GM18519 (cell line): ENCODE data around the gene ZFP28.

Experiments
- ATAC-seq: cut with Tn5 transposase; IDR thresholded peaks from one replicate; pipeline ENCODE4 v1.9.1; 2021; ENCODE audit warnings: mild to moderate bottlenecking, moderate library complexity; ENCODE audit not compliant: unreplicated experiment, low FRiP score

Gene ZFP28

DNA sequence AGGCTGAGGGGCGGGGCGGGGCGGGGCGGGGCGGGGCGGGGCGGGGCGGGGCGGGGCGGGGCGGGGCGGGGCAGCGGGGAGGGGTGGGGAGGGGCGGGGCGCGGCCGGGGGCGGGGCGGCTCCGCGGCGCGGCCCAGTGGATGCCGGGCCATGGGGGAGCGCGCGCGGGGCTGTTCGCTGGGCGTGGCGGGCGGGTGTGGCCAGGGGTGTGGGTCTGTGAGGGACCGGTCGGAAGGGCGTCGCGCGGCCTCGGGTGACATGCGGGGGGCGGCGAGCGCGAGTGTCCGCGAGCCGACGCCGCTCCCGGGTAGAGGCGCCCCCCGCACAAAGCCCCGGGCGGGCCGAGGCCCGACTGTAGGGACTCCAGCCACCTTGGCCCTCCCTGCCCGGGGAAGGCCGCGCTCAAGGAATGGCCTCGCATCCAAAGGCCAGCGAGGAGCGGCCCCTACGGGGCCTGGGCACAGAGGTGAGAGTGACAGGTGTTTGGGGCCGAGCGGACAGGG is at the start of gene ZFP28:
ZFP28 (plus strand) TSS at position 188 of the 503 bp plus-strand sequence; CDS start at position 259, 71 bp downstream.
- no peak for ATAC-seq

DNA sequence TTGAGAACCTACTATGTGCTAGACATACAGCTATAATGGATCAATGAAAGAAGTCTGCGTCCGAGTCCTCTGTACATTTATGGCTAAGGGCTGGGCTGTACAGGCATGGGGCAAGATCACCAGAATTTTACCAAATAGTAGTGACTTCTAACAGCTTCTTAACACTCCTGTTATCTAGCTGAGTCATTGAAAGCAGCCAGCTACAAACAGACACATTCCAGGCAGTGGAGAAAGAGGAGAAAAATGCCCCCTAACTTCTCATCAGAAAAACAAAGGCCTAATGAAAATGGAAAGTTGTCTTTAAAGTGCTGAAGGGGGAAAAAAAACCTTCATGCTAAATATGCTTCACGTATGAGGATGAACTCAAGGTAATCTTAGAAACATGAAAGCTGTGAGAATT is 47.3 kb upstream of the ZFP28 start:
- ATAC-seq, result no peak

DNA sequence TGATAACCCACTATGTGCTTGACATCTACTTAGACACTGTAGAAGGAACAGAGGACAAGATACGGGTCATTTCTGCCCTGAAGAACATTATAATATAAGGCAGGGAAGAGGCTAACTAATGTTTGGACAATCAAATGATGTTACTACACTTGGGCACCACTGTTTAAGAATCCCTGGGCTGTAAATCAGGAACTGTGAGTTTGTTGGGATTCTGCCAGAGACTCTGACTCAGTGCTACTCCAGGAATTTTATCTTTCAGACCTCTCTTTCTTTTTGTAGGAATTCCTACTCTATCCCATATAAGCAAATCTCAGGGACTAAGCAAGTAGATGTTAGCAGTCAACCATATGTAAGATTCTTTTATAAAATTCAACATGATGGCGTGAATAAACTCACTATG is 34.2 kb upstream of the ZFP28 start:
- no peak for ATAC-seq

DNA sequence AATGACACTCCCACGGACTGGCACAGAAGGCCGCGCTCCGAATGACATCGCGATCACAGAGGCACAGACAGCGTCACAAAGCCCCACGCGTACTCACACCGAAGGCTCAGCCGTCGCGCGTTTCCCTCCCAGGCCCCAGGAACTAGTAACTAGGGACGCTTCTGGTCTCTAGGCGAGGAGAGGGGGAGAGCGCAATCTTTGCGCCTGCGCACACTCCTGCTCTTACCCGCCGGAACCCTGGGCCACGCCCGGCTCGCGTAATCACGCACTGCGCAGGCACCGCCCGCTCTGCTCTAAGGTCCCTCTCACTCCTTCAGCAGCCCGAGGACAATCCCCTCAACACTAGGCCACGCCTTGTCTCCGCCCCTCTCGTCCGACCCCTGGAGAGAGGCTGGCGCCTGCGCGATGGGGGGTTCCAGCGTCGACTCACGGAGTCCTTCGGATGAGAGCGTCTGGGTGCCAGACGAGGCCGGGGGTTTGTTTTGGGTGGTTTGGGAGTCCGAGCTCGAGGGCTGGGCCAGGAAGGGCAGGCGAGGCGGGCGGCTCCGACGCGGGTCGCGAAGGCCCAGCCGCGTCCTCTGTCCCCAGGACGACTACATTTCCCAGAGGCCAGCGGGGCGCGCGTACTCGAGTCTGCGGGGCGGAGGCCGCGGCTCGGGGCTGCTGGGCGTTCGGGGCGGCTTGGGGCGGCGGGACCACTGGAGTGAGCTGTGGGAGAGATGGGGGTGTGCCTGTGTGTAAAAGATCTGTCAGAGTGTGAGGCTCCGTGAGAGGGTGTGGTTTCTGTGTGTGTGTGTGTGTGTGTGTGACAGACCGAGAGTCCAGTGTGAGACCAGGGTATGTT is 31.1 kb upstream of the ZFP28 start, which contains the start of gene ZNF471:
ZNF471 (plus strand) TSS at position 410 of the 844 bp plus-strand sequence. CDS start 3,717 bp downstream, outside the sequence.
- no peak for ATAC-seq

DNA sequence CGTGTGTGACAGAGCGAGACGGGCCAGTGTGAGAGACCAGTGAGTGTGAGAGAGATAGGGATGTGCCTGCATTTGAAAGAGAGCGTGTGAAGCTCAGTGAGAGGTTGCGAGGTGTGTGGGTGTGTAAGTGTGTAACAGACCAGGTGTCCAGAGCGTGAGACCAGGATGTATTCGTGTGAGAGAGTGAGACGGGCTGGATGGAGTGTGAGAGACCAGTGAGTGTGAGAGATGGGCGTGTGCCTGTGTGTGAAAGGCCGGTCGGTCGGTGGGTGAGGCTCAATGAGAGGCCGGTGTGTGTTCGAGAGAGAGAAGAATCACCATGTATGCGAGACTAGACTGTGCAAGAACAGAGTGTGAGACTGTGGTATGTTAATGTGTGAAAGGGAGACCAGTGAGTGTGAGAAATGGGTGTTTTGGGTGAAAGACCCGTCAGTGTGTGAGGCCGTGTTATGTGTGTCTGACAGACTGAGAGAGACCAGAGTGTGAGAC is 30.4 kb upstream of the ZFP28 start:
- ATAC-seq, result no peak

DNA sequence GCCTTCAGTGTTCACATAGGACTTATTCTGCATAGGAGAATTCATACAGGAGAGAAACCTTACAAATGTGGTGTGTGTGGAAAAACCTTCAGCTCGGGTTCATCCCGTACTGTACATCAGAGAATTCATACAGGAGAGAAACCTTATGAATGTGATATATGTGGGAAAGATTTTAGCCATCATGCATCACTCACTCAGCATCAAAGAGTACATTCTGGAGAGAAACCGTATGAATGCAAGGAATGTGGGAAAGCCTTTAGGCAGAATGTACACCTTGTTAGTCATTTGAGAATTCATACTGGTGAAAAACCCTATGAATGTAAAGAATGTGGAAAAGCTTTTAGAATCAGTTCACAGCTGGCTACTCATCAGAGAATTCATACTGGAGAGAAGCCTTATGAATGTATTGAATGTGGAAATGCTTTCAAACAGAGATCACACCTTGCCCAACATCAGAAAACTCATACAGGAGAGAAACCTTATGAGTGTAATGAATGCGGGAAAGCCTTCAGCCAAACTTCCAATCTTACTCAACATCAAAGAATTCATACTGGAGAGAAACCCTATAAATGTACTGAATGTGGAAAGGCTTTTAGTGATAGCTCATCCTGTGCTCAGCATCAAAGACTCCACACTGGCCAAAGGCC is 13.4 kb upstream of the ZFP28 start:
- no peak for ATAC-seq

DNA sequence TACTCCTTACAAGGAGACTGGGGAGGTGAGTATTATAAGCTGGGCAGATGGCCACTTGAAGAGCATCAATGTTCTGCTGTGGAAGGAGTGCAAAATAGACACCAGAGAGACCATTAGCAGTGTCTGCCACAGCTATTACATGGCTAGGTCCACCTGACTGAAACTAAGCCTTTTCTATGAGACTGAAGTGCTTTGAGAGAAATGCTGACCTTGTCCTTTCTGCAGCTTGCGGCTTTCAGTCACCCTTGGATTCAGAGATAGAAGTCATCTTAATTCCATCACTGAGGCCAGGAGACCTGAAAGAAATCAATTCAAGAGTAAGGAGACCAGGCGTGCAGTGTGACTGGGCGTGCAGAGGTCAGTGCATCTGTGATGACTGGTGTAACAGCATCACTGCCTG is 1.3 kb upstream of the ZFP28 start:
- ATAC-seq, result no peak

DNA sequence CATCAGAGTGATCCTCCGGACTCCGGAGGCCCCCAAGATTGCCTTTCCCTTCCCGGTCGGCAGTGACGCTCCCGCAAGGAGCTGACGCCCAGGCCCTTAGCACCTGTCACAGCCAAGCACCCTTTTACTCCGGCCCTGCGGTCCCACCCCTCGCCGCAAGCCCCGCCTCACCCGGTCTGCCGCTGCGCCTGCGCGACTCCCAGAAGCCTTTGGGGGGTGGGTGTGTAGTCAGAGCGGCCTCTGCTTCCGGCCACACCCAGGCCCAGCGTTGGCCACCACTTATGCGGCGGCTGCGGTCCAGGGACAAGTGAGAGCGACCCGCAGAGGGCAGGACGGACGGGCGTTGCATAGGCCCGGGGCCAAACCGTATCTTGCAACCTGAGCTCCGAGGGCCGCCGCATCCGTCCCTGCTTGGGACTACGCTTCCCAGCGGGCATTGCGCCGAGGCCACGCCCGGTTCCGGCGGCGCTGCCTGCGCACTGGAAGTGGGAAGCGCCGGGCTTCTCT is 441 bp upstream of the ZFP28 start:
- ATAC-seq, result no peak

DNA sequence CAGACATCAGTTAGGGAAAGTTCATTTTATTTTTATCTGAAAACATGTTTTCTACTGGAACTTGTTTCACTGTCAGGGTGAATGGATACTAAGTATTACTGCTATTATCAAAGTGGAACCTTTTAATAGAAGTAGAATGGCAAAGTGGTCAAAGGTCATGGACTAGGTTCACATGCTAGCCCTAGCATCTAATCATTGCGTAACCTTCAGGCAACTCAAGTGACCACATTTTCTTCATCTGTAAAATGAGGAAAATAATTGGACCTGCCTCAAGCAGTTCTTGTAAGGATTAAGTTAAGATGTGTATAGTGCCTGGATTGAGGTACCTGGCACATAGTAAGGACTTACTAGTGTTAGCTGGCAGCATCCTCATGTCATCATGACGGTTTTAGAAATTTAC is 5.0 kb downstream of the ZFP28 start:
- ATAC-seq, result no peak

DNA sequence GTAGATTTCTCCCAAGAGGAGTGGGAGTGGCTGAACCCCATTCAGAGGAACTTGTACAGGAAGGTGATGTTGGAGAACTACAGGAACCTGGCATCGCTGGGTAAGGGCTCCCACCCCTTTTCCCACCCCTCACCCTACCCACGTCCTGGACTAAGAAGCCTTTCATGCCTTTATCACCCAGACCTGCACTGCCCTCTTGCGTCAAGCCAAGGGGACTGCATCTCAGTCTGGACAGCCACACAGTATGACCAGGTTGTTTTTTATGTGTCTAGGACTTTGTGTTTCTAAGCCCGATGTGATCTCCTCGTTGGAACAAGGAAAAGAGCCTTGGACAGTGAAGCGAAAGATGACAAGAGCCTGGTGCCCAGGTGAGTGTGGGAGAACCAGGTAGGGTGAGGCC is 8.8 kb downstream of the ZFP28 start:
- no peak for ATAC-seq

DNA sequence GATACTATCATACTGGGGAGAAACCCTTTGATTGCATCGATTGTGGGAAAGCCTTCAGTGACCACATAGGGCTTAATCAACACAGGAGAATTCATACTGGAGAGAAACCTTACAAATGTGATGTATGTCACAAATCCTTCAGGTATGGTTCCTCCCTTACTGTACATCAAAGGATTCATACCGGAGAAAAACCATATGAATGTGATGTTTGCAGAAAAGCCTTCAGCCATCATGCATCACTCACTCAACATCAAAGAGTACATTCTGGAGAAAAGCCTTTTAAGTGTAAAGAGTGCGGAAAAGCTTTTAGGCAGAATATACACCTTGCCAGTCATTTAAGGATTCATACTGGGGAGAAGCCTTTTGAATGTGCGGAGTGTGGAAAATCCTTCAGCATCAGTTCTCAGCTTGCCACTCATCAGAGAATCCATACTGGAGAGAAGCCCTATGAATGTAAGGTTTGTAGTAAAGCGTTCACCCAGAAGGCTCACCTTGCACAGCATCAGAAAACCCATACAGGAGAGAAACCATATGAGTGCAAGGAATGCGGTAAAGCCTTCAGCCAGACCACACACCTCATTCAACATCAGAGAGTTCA is 15.6 kb downstream of the ZFP28 start:
- no peak for ATAC-seq

DNA sequence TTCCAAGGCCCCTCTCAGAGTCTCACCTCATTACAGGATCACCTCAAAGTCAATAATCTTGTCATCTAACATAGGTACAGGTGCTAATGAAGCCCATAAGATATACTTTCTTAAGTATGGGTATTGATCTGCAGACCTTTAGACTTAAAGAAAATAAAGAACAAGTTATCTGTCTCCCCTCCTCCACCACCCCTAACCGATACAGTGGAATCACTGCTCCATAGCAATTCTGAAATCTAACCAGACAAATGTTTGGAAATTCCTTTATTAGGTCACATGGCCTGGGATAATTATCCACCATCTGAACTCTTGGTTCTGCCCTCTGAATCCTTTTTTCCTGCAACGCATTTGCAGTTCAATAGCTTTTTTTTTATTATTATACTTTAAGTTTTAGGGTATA is 24.0 kb downstream of the ZFP28 start:
- no peak for ATAC-seq

DNA sequence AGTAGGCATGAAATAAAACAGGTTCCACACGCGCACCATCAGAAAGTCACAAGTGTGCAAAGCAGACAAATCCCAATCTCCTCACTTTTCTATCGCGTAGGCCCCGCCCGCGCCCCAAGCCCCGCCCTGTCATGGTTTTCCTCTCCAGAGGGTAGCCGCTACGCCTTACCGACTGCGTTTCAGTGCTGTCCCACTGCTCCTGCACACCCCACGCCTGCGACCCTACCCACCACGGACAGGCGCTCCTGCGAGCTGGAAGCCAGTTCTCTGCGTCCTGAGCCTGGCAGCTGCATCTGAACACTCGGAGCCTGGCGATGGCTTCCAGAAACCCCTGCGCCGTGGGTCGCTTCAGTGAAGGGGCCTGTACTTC is 28.1 kb downstream of the ZFP28 start:
- peak; percentile 18 for ATAC-seq

DNA sequence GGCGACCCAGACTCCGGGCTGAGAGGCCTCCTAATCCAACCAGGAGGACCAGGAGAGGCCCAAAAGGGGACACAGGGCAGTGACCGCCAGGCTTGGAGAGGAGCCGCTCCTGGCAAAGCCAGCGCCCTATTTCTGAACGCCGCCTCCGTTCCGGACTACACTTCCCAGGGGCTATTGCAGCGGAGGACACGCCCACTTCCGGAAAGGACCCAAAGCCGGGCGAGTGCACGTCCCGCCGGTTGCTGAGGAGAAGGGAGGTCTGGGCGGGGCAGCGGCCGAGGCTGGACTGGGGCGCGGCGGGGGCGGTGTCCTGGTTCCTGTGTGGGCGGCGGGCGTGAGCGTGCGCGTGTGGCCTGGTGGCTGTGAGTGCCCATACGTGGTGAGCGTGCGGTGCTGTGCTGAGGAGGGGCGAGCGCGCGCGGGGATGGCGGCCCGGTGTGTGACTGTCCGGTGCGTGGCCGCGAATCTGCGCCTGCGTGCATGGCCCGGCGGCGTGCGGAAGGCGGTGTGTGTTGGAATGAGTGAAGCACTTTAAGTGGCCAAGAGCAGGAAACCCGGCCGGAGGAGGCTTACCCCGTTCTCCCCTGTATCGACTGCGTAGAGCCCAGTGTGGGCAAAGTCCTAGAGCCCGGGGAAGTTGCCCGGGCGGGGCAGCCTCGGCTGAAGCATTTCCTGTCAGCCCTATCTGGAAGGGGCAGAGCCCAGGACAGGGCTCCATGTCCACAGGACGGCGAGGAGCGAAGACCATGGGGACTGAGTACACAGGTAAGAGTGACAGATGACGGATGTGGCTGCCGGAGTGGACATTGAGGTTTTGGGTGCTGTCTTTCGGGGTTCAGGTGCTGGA is 28.7 kb downstream of the ZFP28 start, which contains the start of gene ZNF470:
ZNF470 (plus strand) TSS at position 195 of the 847 bp plus-strand sequence. CDS start 2,844 bp downstream, outside the sequence.
- ATAC-seq, result peak; percentile 85

DNA sequence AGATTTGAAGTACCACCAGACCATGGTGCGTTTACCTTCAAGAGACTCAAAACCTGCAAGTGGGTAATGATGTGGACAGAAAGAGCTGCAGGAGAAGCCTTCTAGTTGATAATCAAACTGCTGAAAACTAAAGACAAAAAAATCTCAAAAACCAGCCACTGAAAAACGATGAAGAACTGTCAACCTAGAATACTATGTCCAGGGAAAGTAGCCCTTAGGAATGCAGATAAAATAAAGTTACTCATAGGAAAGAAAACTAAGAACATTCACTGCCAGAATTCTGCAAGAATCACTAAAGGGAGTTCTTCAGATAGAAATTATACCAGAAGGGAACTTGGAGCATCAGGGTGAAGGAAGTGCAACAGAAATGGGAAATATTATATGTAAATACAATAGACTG is 33.8 kb downstream of the ZFP28 start:
- ATAC-seq, result no peak

DNA sequence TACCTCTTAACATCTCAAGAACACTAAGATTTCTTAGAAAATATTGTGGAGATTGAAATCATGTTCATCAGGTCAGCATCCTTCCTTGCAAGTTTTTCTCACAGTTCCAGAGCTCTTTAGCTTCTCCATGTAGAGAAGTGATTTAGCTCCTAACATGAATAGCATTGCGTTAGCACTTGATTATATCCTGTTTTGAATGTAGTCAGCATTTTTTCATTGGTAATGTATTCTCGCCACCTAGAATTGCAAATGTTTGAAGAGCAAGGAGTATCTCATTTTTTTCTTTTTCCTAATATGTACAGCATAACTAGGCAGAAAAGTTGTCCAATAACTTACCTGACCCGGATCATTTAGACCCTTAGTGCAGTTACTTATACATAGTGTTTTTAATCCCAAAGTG is 35.2 kb downstream of the ZFP28 start:
- no peak for ATAC-seq

DNA sequence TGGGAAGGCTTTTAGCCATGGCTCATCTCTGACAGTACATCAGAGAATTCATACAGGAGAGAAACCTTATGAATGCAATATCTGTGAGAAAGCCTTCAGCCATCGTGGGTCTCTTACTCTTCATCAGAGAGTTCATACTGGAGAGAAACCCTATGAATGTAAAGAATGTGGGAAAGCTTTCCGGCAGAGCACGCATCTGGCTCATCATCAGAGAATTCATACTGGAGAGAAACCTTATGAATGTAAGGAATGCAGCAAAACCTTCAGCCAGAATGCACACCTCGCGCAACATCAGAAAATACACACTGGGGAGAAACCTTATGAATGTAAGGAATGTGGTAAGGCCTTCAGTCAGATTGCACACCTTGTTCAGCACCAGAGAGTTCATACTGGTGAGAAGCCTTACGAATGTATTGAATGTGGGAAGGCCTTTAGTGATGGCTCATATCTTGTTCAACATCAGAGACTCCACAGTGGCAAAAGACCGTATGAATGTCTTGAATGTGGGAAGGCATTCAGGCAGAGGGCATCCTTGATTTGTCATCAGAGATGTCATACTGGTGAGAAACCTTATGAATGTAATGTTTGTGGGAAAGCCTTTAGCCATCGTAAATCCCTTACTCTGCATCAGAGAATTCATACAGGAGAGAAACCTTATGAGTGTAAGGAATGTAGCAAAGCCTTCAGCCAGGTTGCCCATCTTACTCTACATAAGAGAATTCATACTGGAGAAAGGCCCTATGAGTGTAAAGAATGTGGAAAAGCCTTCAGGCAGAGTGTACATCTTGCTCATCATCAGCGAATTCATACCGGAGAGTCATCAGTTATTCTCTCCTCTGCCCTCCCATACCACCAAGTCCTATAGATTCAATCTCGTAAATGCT is 39.2 kb downstream of the ZFP28 start:
- ATAC-seq, result no peak

DNA sequence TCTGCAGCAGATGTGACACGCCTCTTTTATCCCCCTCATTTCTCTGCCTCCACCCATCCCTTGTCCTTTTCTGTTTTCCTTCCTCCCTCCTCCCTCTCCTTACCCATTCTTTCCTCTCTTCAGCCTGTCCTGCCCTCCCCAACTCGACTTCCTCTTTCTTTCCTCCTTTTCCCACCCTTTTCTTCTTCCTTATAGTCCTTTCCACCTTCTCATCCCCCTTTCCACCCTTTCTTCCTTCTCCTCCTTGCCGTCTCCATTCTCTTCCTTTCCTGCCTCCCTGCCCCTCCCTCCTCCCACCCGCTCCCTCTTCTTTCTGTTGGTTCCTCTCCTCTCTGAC is 55.7 kb downstream of the ZFP28 start:
- no peak for ATAC-seq
